Right lobe of liver (tissue), 4 donors: Measurements from ENCODE around the gene FAIM2.

Experiments used
- CTCF ChIP-seq, 4 donors: fragments of 200-600 bp in 3 of 4; fragments of 450-650 bp in 1 of 4; IDR thresholded peaks; one replicate each; pipeline versions ENCODE4 v1.5.1 to v1.8.0; 2016 to 2022; ENCODE audit warnings: antibody characterized with exemption in 4 of 4, mild to moderate bottlenecking in 2 of 4
- POLR2A ChIP-seq: fragments of 450-650 bp; IDR thresholded peaks from one replicate; pipeline ENCODE4 v1.6.1; 2017; ENCODE audit warnings: antibody characterized with exemption, mild to moderate bottlenecking
- donor health status: DM: no; HTN: no; CAD: no.
- donor health status: DM: no; HTN: no; CAD: no.
- donor health status: DM: no; HTN: yes; CAD: no.

GRCh38 chr12:49843411-49843810 lies 60.3 kb downstream of the FAIM2 start:
- TF ChIP-seq POLR2A: no peak
- no peak for TF ChIP-seq CTCF (IDR thresholded peaks at IDR 0.05)
